CD4-positive, alpha-beta T cell treated with Interleukin-21 for 1 hour (primary cell): ENCODE measurements around the gene VEPH1.
"Not testable (repeated sequence)": the region's sequence is repeated elsewhere in the genome, so short reads cannot be mapped to it uniquely, and the experiment has no call there.

Source experiments
- DNase-seq: peaks from one replicate; pipeline ENCODE4 v3.0.0-alpha.2; 2020

VEPH1 gene

GRCh38 chr3:157336252-157337009 lies 166.8 kb downstream of the VEPH1 start:
- no peak for DNase-seq

- no peak for DNase-seq
Measured at GRCh38 chr3:157335233-157336076, 167.8 kb downstream of the VEPH1 start.

GRCh38 chr3:157333551-157333991 lies 169.6 kb downstream of the VEPH1 start:
- no peak for DNase-seq

GRCh38 chr3:157330206-157330605 lies 173.0 kb downstream of the VEPH1 start:
- DNase-seq, result no peak

- no peak for DNase-seq
Measured at GRCh38 chr3:157329551-157329950, 173.7 kb downstream of the VEPH1 start.

- DNase-seq, result no peak
Measured at GRCh38 chr3:157327837-157328236, 175.4 kb downstream of the VEPH1 start.

- no peak for DNase-seq
Measured at GRCh38 chr3:157327018-157327417, 176.2 kb downstream of the VEPH1 start.

GRCh38 chr3:157324869-157325268 lies 178.3 kb downstream of the VEPH1 start:
- DNase-seq, result not testable (repeated sequence)

- no peak for DNase-seq
Measured at GRCh38 chr3:157323360-157323759, 179.9 kb downstream of the VEPH1 start.

- DNase-seq, result no peak
Measured at GRCh38 chr3:157319672-157320071, 183.5 kb downstream of the VEPH1 start.

GRCh38 chr3:157318639-157319288 lies 184.5 kb downstream of the VEPH1 start:
- no peak for DNase-seq

- no peak for DNase-seq
Measured at GRCh38 chr3:157317895-157318294, 185.3 kb downstream of the VEPH1 start.

GRCh38 chr3:157313186-157313585 lies 190.0 kb downstream of the VEPH1 start:
- DNase-seq, result no peak

GRCh38 chr3:157312376-157312745 lies 190.9 kb downstream of the VEPH1 start:
- DNase-seq, result no peak

GRCh38 chr3:157311633-157312375 lies 191.4 kb downstream of the VEPH1 start:
- no peak for DNase-seq

- no peak for DNase-seq
Measured at GRCh38 chr3:157310329-157311052, 192.7 kb downstream of the VEPH1 start.

GRCh38 chr3:157306502-157306901 lies 196.7 kb downstream of the VEPH1 start:
- no peak for DNase-seq

- no peak for DNase-seq
Measured at GRCh38 chr3:157305392-157305791, 197.8 kb downstream of the VEPH1 start.

GRCh38 chr3:157301755-157302154 lies 201.5 kb downstream of the VEPH1 start:
- no peak for DNase-seq

GRCh38 chr3:157300981-157301663 lies 202.1 kb downstream of the VEPH1 start:
- DNase-seq, result no peak

- DNase-seq, result no peak
Measured at GRCh38 chr3:157300094-157300493, 203.1 kb downstream of the VEPH1 start.
